Measurements from ENCODE around the gene STON1. TPM values are rescaled to one million over a fixed set of nuclear protein-coding genes. Genes with fewer than 3 reads are reported as not detected.

The STON1 gene
- total and polyA plus RNA-seq, 2 of the 8 experiments (the other 6 are each of a cell fraction or from before 2014, with no cell fraction given) = 5.0 to 10.1 TPM

GRCh38 chr2:48545244-48545643 lies 15.3 kb downstream of the STON1 start:
- H2AFZ ChIP-seq (ENCODE audit: low read length) = no peak overlapping the region
- H4K8ac ChIP-seq (ENCODE audit: extremely low read depth, insufficient read depth, low read length) = no peak overlapping the region
- no peak overlapping the region for H3K56ac ChIP-seq (replicated peaks; ENCODE audit: insufficient read length, low read depth, low read length)
- no peaks in the 10 kb centered on the region for H3K36me3 ChIP-seq (ENCODE audit: control insufficient read depth in 2 of 4, insufficient read depth in 4 of 4, low read length in 3 of 4)
- peaks cover 0 to under 1% (median 0%) of the 10 kb centered on the region in 4 experiments; a peak in 2 of 7 replicates for H3K4me1 ChIP-seq (replicated peaks in 1 of 4; ENCODE audit: control insufficient read depth in 3 of 4, insufficient read depth in 4 of 4, low read length in 3 of 4)
- H2BK12ac ChIP-seq (ENCODE audit: low read depth, low read length) = no peak overlapping the region
- WGBS, 2 experiments (ENCODE audit: extremely low coverage in 1 of 2, insufficient coverage in 1 of 2, insufficient read length in 1 of 2, insufficient replicate concordance in 2 of 2, low coverage in 1 of 2, low lambda C conversion rate in 2 of 2, missing lambda C conversion rate in 1 of 2) = 80% methylated on average over 10 of the region's 10 CpGs; no CpG with 5 or more reads in 1 of the 2 experiments
- no peaks in the 10 kb centered on the region for H4K20me1 ChIP-seq (replicated peaks in 1 of 2; ENCODE audit: control insufficient read depth in 1 of 2, insufficient read depth in 2 of 2, low read length in 2 of 2)
- no peak overlapping the region for H2BK15ac ChIP-seq (ENCODE audit: low read length)
- no peak overlapping the region for H2BK120ac ChIP-seq (replicated peaks; ENCODE audit: low read depth, low read length)
- H2BK5ac ChIP-seq (ENCODE audit: low read depth, low read length) = no peak overlapping the region
- H3K14ac ChIP-seq (ENCODE audit: insufficient read length) = no peak overlapping the region
- H3K79me2 ChIP-seq (ENCODE audit: control insufficient read depth in 1 of 2, insufficient read depth in 2 of 2, low read length in 2 of 2) = no peaks in the 10 kb centered on the region
- no peaks in the 10 kb centered on the region for H3K9me3 ChIP-seq (ENCODE audit: insufficient read depth in 2 of 2, low read depth in 1 of 2, low read length in 1 of 2)
- POLR2A ChIA-PET (ENCODE audit: partially characterized antibody) = no interaction called here
- no peak overlapping the region for H3K9ac ChIP-seq (replicated peaks in 1 of 4; ENCODE audit: extremely low read depth in 1 of 4, low read depth in 3 of 4, low read length in 3 of 4)
- no peak overlapping the region for H3K27ac ChIP-seq (ENCODE audit: low read depth, low read length)
- H3K79me1 ChIP-seq (ENCODE audit: low read depth, low read length) = no peaks in the 10 kb centered on the region
- H4K5ac ChIP-seq (ENCODE audit: insufficient read length, low read depth, low read length) = no peak overlapping the region
- no peak overlapping the region for H3K4me3 ChIP-seq (ENCODE audit: extremely low read depth in 1 of 4, insufficient read depth in 2 of 4, low read depth in 3 of 4, low read length in 4 of 4)
- CTCF ChIA-PET (ENCODE audit: partially characterized antibody) = interaction anchor here (0.9 to 1.9 kb wide), 5 partner anchors 10 to 75 kb away, joined by 3 to 8 read pairs (median 4); no protein-coding TSS in a partner anchor
- TF ChIP-seq MAX (IDR thresholded peaks at IDR 0.05) (peak; percentile 22; the same call in 1 of the 2 replicates), RFX5 (IDR thresholded peaks at IDR 0.05; ENCODE audit: borderline replicate concordance, low read depth, low read length) (no peak), RBBP5 (IDR thresholded peaks at IDR 0.05; ENCODE audit: borderline replicate concordance, low read depth, low read length) (no peak), RAD21 (IDR thresholded peaks at IDR 0.05 in 1 of 2, conservative IDR thresholded peaks at IDR 0.05 in 1 of 2; ENCODE audit: low read depth in 2 of 2, low read length in 2 of 2) (peak; percentile 4 to 28; a peak in 2 of 4 replicates), CTCF (IDR thresholded peaks at IDR 0.05; ENCODE audit: control extremely low read depth in 1 of 3, insufficient read depth in 1 of 3, low read depth in 1 of 3, low read length in 3 of 3) (peak; percentile 32 to 62 (median 39)), YY1 (IDR thresholded peaks at IDR 0.05; ENCODE audit: low read depth, low read length) (no peak)
- FAIRE-seq = no peak
- H2BK20ac ChIP-seq (ENCODE audit: low read length) = no peak overlapping the region
- no peaks in the 10 kb centered on the region for H3K23me2 ChIP-seq (ENCODE audit: low read depth, low read length)
- H2AK5ac ChIP-seq (ENCODE audit: low read depth, low read length) = no peak overlapping the region
- no peak overlapping the region for H3K23ac ChIP-seq (ENCODE audit: insufficient read length)
- no peaks in the 10 kb centered on the region; a peak in 1 of 7 replicates for H3K27me3 ChIP-seq (replicated peaks in 1 of 4; ENCODE audit: control insufficient read depth in 3 of 4, extremely low read depth in 1 of 4, insufficient read depth in 3 of 4, low read length in 3 of 4)
- H3K4me2 ChIP-seq (ENCODE audit: insufficient read depth in 1 of 2, low read depth in 2 of 2, low read length in 2 of 2) = no peak overlapping the region
- DNase-seq (ENCODE audit: low read depth in 1 of 2, low spot score in 2 of 2) = no peak
- no peak overlapping the region for H3K4ac ChIP-seq (replicated peaks; ENCODE audit: insufficient read length, low read depth, low read length)
- no peak overlapping the region for H3K18ac ChIP-seq (ENCODE audit: extremely low read depth, low read length)
- H4K91ac ChIP-seq (replicated peaks; ENCODE audit: insufficient read length, low read length) = no peak overlapping the region
